Head of caudate nucleus (tissue), 42 donors: ENCODE results near the gene NGEF.
"Not testable (repeated sequence)": the region's sequence is repeated elsewhere in the genome, so short reads cannot be mapped to it uniquely, and the experiment has no call there.

ENCODE experiments used
- DNase-seq, 42 donors: peaks; one replicate each; pipeline versions ENCODE4 v3.0.0 to v3.0.0-alpha.2; 2020 to 2021; ENCODE audit warnings: mixed read lengths in 7 of 42
- intact Hi-C: fragments of 100-400 bp; cut with DNase I; formaldehyde crosslinking; loops from one replicate; pipeline ENCODE4 v1.15.0; 2022

Gene NGEF

GRCh38 chr2:233029321-233029720 lies 16.3 kb upstream of the NGEF start:
- DNase-seq = no peak
- intact Hi-C loops = loop anchor here (10.0 kb wide), 1 partner anchor 155 kb away; the partner anchor contains the start of gene SNORC

GRCh38 chr2:233026198-233026813 lies 13.2 kb upstream of the NGEF start:
- intact Hi-C loops = loop anchor here (10.0 kb wide), 1 partner anchor 152 kb away; the partner anchor contains the start of gene SNORC
- peak in 9 of 42 donors; percentile 22 to 60 (median 35) for DNase-seq

- intact Hi-C loops = loop anchor here (10.0 kb wide), 1 partner anchor 151 kb away; the partner anchor contains the start of gene SNORC
- no peak for DNase-seq
These were observed 12.7 kb upstream of the NGEF start for GRCh38 chr2:233025706-233026105.

- intact Hi-C loops = loop anchor here (10.0 kb wide), 1 partner anchor 149 kb away; the partner anchor contains the start of gene SNORC
- DNase-seq = no peak
These were observed 10.8 kb upstream of the NGEF start for GRCh38 chr2:233023761-233024410.

GRCh38 chr2:233023007-233023760 lies 10.1 kb upstream of the NGEF start:
- intact Hi-C loops = loop anchor here (10.0 kb wide), 1 partner anchor 148 kb away; the partner anchor contains the start of gene SNORC
- no peak for DNase-seq

- intact Hi-C loops = loop anchor here (10.0 kb wide), 1 partner anchor 148 kb away; the partner anchor contains the start of gene SNORC
- DNase-seq = no peak
These were observed 9.5 kb upstream of the NGEF start for GRCh38 chr2:233022561-233022960.

- DNase-seq = no peak
- intact Hi-C loops = loop anchor here (10.0 kb wide), 1 partner anchor 147 kb away; the partner anchor contains the start of gene SNORC
These were observed 8.7 kb upstream of the NGEF start for GRCh38 chr2:233021771-233022170.

GRCh38 chr2:233020454-233020853 lies 7.4 kb upstream of the NGEF start:
- intact Hi-C loops = loop anchor here (10.0 kb wide), 1 partner anchor 146 kb away; the partner anchor contains the start of gene SNORC

GRCh38 chr2:233019610-233020009 lies 6.6 kb upstream of the NGEF start:
- intact Hi-C loops = loop anchor here (10.0 kb wide), 1 partner anchor 145 kb away; the partner anchor contains the start of gene SNORC
- not testable (repeated sequence) for DNase-seq

More at GRCh38 chr2:233020454-233020853, 7.4 kb upstream of the NGEF start:
- DNase-seq = no peak

- intact Hi-C loops = no loop called here
- no peak for DNase-seq
These were observed 4.9 kb upstream of the NGEF start for GRCh38 chr2:233017947-233018346.

GRCh38 chr2:233015019-233015645 lies 2.1 kb upstream of the NGEF start:
- intact Hi-C loops = no loop called here
- DNase-seq = no peak

GRCh38 chr2:233013650-233014049 lies 594 bp upstream of the NGEF start:
- no peak for DNase-seq
- intact Hi-C loops = no loop called here

- DNase-seq = peak in 4 of 42 donors; percentile 11 to 34 (median 20)
- intact Hi-C loops = no loop called here
These were observed 620 bp downstream of the NGEF start for GRCh38 chr2:233012301-233012971.

- peak in 4 of 42 donors; percentile 2 to 9 (median 5) for DNase-seq
These were observed 1.3 kb downstream of the NGEF start for GRCh38 chr2:233011702-233012131.

GRCh38 chr2:233011268-233011650 lies 1.8 kb downstream of the NGEF start:
- intact Hi-C loops = no loop called here
- DNase-seq = peak in 3 of 42 donors; percentile 3 to 28 (median 16)

More at GRCh38 chr2:233011702-233012131, 1.3 kb downstream of the NGEF start:
- intact Hi-C loops = no loop called here

- intact Hi-C loops = no loop called here
- DNase-seq = peak in 4 of 42 donors; percentile 10 to 28 (median 12)
These were observed 2.3 kb downstream of the NGEF start for GRCh38 chr2:233010569-233011267.

GRCh38 chr2:233009661-233010060 lies 3.4 kb downstream of the NGEF start:
- peak in 2 of 42 donors; percentile 1 to 5 for DNase-seq
- intact Hi-C loops = no loop called here

- peak in 2 of 42 donors; percentile 2 to 9 for DNase-seq
- intact Hi-C loops = no loop called here
These were observed 5.3 kb downstream of the NGEF start for GRCh38 chr2:233007739-233008138.
